Measurements from ENCODE around the gene ZNF541.
"Not testable (repeated sequence)": the region's sequence is repeated elsewhere in the genome, so short reads cannot be mapped to it uniquely, and the experiment has no call there.

ZNF541 gene

DNA sequence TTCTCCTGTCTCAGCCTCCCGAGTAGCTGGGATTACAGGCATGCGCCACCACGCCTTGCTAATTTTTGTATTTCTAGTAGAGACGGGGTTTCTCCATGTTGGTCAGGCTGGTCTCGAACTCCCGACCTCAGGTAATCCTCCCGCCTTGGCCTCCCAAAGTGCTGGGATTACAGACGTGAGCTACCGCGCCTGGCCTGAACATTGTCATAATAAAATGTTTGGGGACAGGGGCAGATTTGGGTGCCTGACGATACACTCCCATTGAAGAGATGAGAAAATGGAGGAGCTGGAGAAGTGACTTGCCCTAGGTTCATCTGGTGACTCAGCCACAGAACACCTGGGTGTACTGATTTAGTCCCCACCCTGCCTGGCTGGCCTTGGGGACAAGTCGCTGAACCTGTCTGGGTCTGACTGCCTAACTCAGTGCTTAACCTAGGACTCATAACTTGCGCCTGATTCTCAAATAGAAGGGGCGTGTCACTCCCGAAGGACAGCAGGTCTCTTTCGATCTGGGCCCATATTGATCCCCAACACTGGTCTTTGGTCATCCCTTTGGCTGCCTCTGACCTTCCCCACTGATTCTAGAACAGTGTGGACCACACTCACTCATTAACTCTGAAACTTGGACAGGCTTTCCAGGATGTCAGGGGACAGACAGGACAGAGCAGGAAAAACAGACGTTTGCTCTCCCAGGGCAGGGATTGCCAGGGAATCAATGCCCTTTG is 28.4 kb upstream of the ZNF541 start:
- DNase-seq: no peak
- intact Hi-C loops (cut with DNase I): loop anchor here (5.0 kb wide), 1 partner anchor 96 kb away; no protein-coding TSS in a partner anchor

DNA sequence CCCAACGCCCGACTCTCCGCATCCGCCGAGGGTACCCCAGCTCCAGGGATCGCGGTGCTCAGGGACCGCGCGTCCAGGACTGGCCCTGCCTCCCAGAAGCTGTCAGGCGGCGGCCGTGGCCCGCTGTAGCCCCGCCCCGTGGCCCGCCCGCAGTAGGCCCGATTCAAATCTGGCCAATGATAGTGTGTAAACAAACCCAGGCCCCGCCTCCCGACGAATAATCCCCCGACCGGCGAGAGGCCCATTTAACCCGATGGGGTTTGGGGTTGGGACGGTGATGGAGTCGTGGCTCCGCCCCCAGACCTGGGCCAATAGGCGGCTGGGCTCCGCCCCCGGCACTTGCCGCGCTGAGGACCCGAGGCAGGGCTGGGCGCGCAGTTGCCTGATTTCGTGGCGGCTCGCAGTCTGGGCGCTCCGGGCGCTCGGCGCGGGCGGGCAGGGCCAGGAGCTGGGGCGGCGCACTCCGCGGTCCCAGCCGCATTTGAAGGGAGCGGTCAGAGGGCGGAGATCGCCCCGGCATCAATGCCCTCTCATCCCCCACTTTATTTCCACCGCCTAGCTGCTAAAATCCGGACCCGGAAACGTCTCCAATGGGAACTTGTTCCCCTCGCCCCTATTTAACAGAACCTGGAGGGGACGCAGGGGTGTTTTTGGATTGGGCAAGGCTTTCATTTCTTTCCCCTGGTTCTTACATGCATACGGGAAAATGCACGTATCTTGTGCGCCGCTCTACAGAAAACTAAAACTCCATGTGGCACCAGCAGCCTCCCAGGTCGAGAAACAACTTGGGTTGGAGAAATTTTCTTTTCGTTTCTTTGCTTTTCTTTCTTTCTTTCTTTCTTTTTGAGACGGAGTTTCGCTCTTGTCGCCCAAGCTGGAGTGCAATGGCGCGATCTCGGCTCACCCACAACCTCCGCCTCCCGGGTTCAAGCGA is 27.6 kb upstream of the ZNF541 start:
- intact Hi-C loops (cut with DNase I): loop anchor here (5.0 kb wide), 1 partner anchor 97 kb away; no protein-coding TSS in a partner anchor
- DNase-seq: peak; percentile 98 to 100 (median 100)

- intact Hi-C loops (cut with DNase I): loop anchor here (5.0 kb wide), 1 partner anchor 98 kb away; no protein-coding TSS in a partner anchor
- DNase-seq: not testable (repeated sequence)
Observed at GRCh38 chr19:47599671-47600245, 26.8 kb upstream of the ZNF541 start.

DNA sequence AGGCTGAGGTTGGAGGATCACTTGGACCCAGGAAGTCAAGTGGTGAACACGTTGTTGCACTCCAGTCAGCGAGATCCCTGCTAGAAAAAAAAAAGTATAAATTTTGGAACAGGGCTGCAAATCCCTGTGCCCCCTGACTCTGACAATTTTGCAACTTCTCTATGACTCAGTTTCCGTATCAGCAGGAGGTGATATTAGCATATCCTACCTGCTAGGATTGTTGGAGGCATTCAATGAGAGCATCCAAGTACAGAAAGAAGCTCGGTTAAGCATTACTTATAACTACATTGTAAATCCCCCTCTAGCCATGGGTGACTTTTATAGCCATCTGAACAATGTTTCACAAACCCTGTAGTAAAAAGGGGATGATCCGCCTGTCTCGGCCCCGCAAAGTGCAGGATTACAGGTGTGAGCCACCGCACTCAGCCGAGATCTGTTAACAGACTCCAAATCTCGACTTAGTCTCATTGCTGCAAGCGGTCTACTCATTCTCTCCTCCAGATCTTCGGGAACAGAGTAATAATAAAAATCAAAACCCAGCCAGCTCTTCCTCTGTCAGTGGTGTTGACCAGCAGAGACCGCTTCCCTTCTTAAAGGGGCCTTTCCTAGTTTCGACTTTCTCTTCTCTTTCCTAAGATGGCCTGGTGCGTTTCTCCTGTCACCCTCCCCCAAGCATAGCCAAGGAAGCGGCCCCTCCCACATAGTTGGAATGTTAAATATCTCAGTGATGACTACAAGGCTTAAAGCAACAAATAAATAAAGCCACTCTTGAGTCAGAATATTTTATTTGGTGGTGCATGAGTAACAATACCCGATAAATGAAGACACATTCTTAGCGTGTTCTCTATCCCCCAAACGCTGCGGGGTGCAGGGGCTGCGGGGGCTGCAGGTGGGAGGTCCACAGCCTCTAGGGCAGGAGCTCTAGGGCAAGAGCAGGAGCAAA is 25.7 kb upstream of the ZNF541 start:
- DNase-seq: peak in 2 of 42 donors; percentile 13 to 37

DNA sequence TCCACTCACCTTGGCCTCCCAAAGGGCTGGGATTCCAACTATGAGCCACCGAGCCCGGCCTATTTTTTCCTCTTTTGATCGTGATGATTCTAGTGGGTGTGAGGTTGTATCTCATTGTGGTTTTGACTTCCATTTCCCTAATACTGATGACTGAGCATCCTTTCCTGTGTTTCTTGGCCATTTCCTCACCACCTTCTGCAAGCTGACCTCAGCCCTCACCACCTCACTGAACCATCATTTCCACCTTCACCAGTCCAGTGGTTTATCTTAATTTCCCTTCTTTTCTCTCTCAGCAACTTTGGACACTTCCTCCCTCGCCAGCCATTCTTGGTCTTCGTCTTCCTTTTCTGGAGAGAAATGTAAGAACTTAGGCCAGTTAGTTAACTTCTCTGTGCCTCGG is 23.0 kb upstream of the ZNF541 start:
- intact Hi-C loops (cut with DNase I): no loop called here
- DNase-seq: no peak

More for the DNA sequence above, 25.7 kb upstream of the ZNF541 start:
- intact Hi-C loops (cut with DNase I): no loop called here

DNA sequence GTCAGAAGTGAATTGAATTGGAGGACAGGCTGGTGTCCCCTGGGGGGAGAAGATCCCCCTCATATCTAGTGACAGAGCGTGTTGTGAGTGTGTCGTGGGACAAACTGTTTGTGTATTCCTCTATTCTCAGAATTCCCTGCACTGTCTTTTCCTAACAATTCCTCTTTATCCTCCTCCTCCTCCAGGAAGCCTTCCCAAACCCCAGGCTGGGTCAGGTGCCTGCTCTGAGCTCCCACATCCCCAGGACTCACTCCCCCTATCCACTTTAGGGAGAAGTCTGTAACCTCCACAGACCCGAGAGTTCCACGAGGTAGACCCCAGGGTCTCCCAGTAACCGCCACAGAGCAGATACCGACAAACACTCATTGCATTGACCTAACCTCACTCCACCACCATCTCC is 20.9 kb upstream of the ZNF541 start:
- DNase-seq: no peak
- intact Hi-C loops (cut with DNase I): no loop called here

DNA sequence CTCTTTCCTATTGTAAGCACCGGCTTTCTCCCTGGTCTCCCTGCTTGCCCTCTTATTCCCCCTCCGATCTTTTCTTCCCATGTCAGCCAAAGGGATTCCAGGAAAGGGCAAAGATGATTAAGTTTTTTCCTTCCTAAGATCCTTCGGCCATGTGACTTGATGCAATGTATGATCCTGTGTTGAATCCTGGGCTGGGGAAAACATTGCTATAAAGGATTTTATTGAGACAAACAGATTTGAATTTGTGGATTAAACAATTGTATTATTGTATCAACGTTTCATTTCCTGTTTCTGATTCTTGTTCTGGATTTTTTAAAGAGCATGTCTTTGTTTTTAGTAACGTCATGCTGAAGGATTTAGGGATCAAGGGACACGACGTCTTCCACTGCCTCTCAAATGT is 16.9 kb upstream of the ZNF541 start:
- DNase-seq: no peak
- intact Hi-C loops (cut with DNase I): no loop called here

GRCh38 chr19:47587295-47587694 is 14.3 kb upstream of the ZNF541 start:
- intact Hi-C loops (cut with DNase I): no loop called here
- DNase-seq: no peak

DNA sequence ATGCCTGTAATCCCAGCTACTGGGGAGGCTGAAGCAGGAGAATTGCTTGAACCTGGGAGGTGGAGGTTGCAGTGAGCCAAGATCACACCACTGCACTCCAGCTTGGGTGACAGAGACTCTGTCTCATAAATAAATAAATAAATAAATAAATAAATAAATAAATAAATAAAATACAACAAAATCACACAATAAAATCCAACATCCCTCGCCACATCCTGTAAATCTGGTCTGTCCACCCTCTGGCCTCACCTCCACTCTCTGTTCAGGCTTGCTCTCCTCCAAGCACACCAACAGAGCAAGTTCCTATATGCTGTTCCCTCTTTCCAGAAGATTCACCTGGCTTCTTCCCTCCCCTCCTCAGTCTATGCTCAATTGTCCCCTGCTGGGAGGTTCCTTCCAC is 10.2 kb upstream of the ZNF541 start:
- DNase-seq; intact Hi-C loops (cut with DNase I): not testable (repeated sequence)

GRCh38 chr19:47582320-47582909 is 9.5 kb upstream of the ZNF541 start:
- DNase-seq: no peak
- intact Hi-C loops (cut with DNase I): no loop called here

GRCh38 chr19:47581605-47582319 is 8.8 kb upstream of the ZNF541 start:
- intact Hi-C loops (cut with DNase I): no loop called here
- no peak for DNase-seq

- no peak for DNase-seq
- intact Hi-C loops (cut with DNase I): no loop called here
Observed at GRCh38 chr19:47580397-47580796, 7.4 kb upstream of the ZNF541 start.

DNA sequence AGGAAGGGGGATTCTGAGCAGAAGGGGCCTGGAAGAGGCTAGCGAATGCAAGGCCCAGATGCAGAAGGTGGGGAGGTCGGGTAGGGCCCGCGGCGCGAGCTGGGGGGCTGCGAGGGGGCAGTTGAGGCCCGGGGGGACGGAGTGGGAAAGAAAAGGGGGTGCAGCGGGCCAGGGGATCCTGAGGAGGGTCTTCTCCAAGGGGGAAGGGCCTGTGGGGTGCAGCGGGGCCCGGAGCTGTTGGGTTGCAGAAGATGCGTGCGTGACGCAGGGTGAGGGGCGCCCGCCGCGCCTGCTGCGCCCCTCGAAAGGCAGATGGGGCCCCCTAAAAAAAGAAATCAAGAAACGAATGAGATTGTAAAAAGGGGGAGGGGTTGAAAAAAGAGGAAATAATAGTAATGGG is 313 bp downstream of the ZNF541 start:
- peak in 1 of 42 donors; percentile 14 for DNase-seq
- intact Hi-C loops (cut with DNase I): no loop called here

DNA sequence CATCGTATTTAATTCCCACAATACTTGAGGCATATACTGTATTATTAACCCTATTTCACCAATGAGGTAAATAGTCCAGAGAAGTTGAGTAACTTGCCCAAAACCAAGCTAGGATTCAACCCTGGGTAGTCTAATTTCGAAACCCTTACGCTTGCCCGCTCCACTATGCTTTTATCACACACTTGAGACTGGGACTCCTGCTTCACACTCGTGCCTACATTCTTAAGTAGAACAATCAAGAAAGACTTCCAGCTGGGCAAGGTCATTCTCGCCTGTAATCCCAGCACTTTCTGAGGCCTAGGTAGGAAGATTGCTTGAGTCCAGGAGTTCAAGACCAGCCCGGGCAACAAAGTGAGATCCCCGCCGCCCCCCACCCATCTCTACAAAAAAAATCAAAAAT is 3.6 kb downstream of the ZNF541 start:
- intact Hi-C loops (cut with DNase I): no loop called here
- no peak for DNase-seq

GRCh38 chr19:47564081-47564480 is 8.9 kb downstream of the ZNF541 start:
- intact Hi-C loops (cut with DNase I): no loop called here
- DNase-seq: no peak

DNA sequence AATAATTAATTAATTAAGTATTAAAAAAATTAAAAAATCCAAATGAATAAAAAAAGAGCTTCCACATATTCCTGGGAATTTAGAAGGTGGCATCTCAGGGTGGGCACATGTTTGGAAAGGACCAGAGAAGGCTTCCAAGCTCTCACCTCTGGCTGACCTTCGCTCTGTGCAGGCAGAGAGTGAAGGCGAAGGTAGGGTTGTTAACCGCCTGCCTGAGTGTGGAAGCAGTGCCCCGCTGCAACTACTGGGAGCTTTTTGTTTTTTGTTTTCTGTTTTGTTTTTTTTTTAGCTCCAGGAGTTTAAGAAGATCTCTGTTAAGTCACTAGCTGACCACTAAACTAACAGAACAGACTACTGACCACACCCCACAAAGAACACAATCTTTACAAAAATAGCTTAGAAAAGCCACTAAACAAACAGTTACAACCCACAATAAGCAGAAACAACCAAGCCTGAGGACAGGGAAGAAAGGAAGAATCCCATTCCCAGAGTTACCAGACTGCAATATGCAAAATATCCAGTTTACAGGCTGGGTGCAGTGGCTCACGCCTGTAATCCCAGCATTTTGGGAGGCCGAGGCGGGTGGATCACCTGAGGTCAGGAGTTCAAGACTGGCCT is 11.4 kb downstream of the ZNF541 start:
- DNase-seq: no peak
- intact Hi-C loops (cut with DNase I): no loop called here

- intact Hi-C loops (cut with DNase I): no loop called here
- DNase-seq: no peak
Observed at GRCh38 chr19:47560999-47561398, 11.9 kb downstream of the ZNF541 start.
